Rectal smooth muscle tissue (tissue), 1 donor: Measurements from ENCODE around the gene HLA-DQB2.

Experiments used
- H3K27ac ChIP-seq: one replicate; pipeline ENCODE4 v1.7.0; 2013; ENCODE audit warnings: low read depth, low read length, inconsistent platforms
- H3K27me3 ChIP-seq: one replicate; pipeline ENCODE4 v1.7.0; 2013; ENCODE audit warnings: low read length; ENCODE audit not compliant: control insufficient read depth, insufficient read depth
- H3K36me3 ChIP-seq: one replicate; pipeline ENCODE4 v1.7.0; 2013; ENCODE audit warnings: low read length; ENCODE audit not compliant: control insufficient read depth, insufficient read depth
- H3K4me1 ChIP-seq: one replicate; pipeline ENCODE4 v1.7.0; 2013; ENCODE audit warnings: low read length; ENCODE audit not compliant: control insufficient read depth, insufficient read depth
- H3K4me3 ChIP-seq: one replicate; pipeline ENCODE4 v1.7.0; 2013; ENCODE audit warnings: low read length
- H3K9ac ChIP-seq: one replicate; pipeline ENCODE4 v1.7.0; 2013; ENCODE audit warnings: low read length

The HLA-DQB2 gene

DNA sequence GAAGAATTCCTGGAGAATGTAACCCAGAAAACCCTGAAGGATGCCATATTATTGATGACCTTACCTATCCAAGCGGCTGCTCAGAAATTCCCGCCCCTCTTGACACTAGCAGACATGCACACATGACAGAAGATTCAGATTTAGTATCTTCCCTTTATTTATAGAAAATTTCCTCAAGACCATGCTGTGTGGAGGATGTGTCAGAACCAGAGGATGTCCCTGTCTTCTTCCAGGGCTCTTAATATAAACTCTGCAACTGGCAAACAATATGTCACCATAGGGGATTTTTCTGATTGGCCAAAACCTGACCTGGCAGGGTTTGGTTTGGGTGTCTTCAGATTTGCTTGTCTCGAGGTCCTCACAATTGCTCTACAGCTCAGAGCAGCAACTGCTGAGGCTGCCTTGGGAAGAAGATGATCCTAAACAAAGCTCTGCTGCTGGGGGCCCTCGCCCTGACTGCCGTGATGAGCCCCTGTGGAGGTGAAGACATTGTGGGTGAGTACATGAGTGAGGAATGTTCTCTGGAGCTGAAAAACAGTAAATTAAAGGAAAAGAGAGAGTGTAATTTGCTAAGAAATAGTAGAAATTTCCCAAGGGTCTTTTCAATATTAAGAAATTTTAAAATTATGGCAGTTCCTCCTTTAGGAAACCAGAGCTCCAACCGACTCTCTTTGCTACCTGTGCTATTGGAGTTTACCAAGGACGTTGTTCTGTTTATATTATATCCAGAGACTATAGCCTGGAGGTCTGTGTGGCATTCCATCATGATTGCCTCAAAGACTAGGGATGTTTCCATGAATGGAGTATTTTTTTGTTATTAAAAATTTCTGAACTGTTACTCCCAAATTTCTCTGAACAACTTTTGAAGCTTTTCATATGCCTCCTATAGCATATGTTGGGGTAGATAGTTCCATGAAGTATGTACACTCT, 22.0 kb downstream of the HLA-DQB2 start, which contains the start of gene HLA-DQA2:
TSS of gene HLA-DQA2 (plus strand) at position 361 of the 930 bp plus-strand sequence. CDS start at position 414, 53 bp downstream.
- Histone ChIP-seq H3K27ac (no peak within 1 kb of the TSS), H3K4me3 (no peak within 1 kb of the TSS), H3K27me3 (no peaks in the 10 kb centered on the region), H3K36me3 (no peaks in the 10 kb centered on the region), H3K9ac (no peak within 1 kb of the TSS), H3K4me1 (no peaks in the 10 kb centered on the region)

DNA sequence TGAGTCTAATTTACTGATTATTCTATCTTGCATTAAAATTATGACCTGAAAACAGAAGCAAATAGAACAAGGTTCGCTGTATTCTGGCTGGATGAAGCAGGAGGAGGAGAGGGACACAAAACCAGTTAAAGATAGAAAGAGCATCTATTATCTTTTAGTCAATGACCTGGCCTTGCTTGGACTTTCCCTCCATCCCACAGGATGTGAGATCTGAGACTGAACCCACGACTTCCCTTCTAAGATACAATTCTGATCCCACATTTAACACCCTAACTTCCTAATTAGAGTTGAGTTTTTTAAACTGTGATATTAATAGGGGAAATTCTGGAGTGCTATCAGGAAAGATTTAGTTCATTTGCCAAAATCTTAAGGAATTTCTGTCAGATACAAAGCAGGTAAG, 25.2 kb downstream of the HLA-DQB2 start:
- no peaks in the 10 kb centered on the region for H3K36me3 ChIP-seq
- H3K4me1 ChIP-seq = no peaks in the 10 kb centered on the region
- H3K4me3 ChIP-seq = no peak overlapping the region
- no peaks in the 10 kb centered on the region for H3K27me3 ChIP-seq
- H3K9ac ChIP-seq = no peak overlapping the region
- no peak overlapping the region for H3K27ac ChIP-seq

DNA sequence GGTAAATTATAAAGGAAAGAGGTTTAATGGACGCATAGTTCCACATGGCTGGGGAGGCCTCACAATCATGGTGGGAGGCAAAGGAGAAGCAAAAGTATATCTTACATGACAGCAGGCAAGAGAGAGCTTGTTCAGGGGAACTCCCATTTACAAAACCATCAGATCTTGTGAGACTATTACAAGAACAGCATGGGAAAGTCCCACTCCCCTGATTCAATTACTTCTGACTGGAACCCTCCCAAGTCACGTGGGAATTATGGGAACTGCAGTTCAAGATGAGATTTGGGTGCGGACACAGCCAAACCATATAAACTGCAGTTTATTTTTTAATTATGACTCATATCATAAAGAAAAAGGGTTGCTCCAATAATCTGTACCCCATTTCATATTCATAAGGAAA, 44.5 kb downstream of the HLA-DQB2 start:
- Histone ChIP-seq H3K4me3 (no peak overlapping the region), H3K27ac (no peak overlapping the region), H3K4me1 (no peaks in the 10 kb centered on the region), H3K9ac (no peak overlapping the region), H3K27me3 (no peaks in the 10 kb centered on the region), H3K36me3 (no peaks in the 10 kb centered on the region)

DNA sequence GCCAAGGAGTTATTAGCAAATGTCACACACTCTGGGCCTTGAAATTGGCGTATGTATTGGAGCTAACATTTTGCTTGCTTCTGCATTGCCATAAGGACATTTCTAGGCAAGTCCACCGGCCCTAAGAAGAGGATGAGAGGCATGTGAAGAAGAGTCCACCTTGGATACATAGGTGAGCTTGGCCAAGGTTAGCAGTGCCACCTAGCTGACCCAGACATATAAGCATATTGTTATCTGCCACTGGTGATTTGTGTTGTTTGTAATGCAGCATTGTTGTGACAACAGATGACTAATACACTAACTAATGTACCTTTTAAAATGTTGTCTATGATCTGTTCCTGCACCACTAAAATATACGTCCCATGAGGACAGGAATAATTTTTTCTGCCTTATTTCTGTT, 46.9 kb downstream of the HLA-DQB2 start:
- Histone ChIP-seq H3K4me3 (no peak overlapping the region), H3K27me3 (no peaks in the 10 kb centered on the region), H3K36me3 (no peaks in the 10 kb centered on the region), H3K4me1 (no peaks in the 10 kb centered on the region), H3K27ac (no peak overlapping the region), H3K9ac (no peak overlapping the region)

DNA sequence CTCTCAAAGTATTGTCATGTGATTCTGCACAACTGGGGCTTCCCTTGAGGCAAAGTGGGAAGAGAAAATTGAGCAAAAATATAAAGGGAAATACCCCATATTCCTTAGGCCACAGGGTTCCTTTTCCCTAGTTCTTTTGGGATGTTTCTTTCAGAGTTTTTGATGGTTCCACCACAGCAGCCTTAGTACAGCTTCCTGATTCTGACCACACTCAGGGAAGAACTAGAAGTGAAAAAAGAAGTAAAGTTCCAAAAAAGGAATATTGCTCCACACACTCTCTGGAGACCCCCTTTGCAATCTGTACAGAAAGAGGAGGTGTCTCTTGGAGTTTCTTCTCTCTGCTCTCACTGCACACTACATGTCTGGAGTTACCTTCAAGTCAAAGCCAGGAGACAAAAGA, 50.1 kb downstream of the HLA-DQB2 start:
- no peak overlapping the region for H3K27ac ChIP-seq
- H3K9ac ChIP-seq = no peak overlapping the region
- no peaks in the 10 kb centered on the region for H3K4me1 ChIP-seq
- no peak overlapping the region for H3K4me3 ChIP-seq
- H3K36me3 ChIP-seq = no peaks in the 10 kb centered on the region
- no peaks in the 10 kb centered on the region for H3K27me3 ChIP-seq

DNA sequence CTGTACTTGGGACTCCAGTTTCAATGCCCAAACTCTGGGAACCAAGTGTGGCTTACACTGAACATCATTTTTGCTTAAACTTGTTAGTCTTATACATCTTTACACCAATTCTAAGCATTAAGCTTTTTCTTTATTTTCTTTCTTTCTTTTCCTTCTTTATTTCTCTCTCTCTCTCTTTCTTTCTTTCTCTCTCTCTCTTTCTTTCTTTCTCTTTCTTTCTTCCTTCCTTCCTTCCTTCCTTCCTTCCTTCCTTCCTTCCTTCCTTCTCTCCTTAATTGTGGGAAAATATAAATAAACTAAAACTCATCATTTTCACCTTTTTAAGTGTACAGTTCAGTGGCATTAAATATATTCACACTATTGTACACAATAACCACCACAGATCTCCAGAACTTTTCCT, 53.7 kb downstream of the HLA-DQB2 start:
- Histone ChIP-seq H3K36me3 (no peaks in the 10 kb centered on the region), H3K27me3 (no peaks in the 10 kb centered on the region), H3K27ac (no peak overlapping the region), H3K9ac (no peak overlapping the region), H3K4me1 (no peaks in the 10 kb centered on the region), H3K4me3 (no peak overlapping the region)
